Measurements from ENCODE around the gene ICA1. TPM values are rescaled to one million over a fixed set of nuclear protein-coding genes. Genes with fewer than 3 reads are reported as not detected.

The ICA1 gene
- total and polyA plus RNA-seq, 2 experiments from 2014 or later, result 45.2 to 83.7 TPM

- Histone ChIP-seq H3K4me3 (no peak overlapping the region), H3K27me3 (ENCODE audit: insufficient read depth) (no peaks in the 10 kb centered on the region), H3K4me1 (ENCODE audit: insufficient read depth) (peaks cover 26% of the 10 kb centered on the region), H3K36me3 (ENCODE audit: insufficient read depth) (no peaks in the 10 kb centered on the region; the same call in 1 of the 2 replicates), H3K27ac (ENCODE audit: low read depth) (no peak overlapping the region), H3K79me2 (replicated peaks; ENCODE audit: insufficient read depth) (peaks cover 4% of the 10 kb centered on the region), H3F3A (replicated peaks; ENCODE audit: low read depth) (no peaks in the 10 kb centered on the region), H2AFZ (no peak overlapping the region), H3K4me2 (no peak overlapping the region), H4K20me1 (replicated peaks; ENCODE audit: insufficient read depth) (no peaks in the 10 kb centered on the region), H3K9me2 (ENCODE audit: insufficient read depth) (0 out of 2 replicates have a peak, but pooled peaks cover 6% of the 10 kb centered on the region)
- Mint-ChIP-seq H3K4me1 (peaks cover 34% of the 10 kb centered on the region), H3K36me3 (ENCODE audit: low read depth) (peaks cover 32% of the 10 kb centered on the region; the same call in 2 of the 3 replicates), H3K27ac (no peak overlapping the region), H3K9me3 (no peaks in the 10 kb centered on the region), H3K27me3 (ENCODE audit: insufficient read depth, low read depth, poor library complexity) (no peaks in the 10 kb centered on the region), H3K4me3 (no peak overlapping the region)
- no peak for TF ChIP-seq CREB1 (CRISPR knock-in tag; IDR thresholded peaks at IDR 0.05; ENCODE audit: low read depth)
- no peak for TF ChIP-seq JUNB (IDR thresholded peaks at IDR 0.05; ENCODE audit: unreplicated experiment)
- TF ChIP-seq CTCF (conservative IDR thresholded peaks at IDR 0.05; ENCODE audit: low read depth in 2 of 2), result no peak
- TF ChIP-seq ZNF331 (CRISPR knock-in tag; IDR thresholded peaks at IDR 0.05; ENCODE audit: low read depth), result no peak
- TF ChIP-seq EZH2 (IDR thresholded peaks at IDR 0.05; ENCODE audit: low read depth, unreplicated experiment), result no peak
- TF ChIP-seq ZNF462 (CRISPR knock-in tag; IDR thresholded peaks at IDR 0.05), result no peak
- TF ChIP-seq ZNF114 (CRISPR knock-in tag; IDR thresholded peaks at IDR 0.05), result no peak
- TF ChIP-seq STAT1 (IDR thresholded peaks at IDR 0.05; ENCODE audit: unreplicated experiment), result no peak
- TF ChIP-seq EZH2phosphoT487 (IDR thresholded peaks at IDR 0.05; ENCODE audit: unreplicated experiment), result no peak
- TF ChIP-seq ETS1 (IDR thresholded peaks at IDR 0.05), result no peak
- no peak for TF ChIP-seq POLR2AphosphoS5 (IDR thresholded peaks at IDR 0.05; ENCODE audit: low read depth)
- no peak for TF ChIP-seq REST (IDR thresholded peaks at IDR 0.05; ENCODE audit: unreplicated experiment)
- no peak for TF ChIP-seq NANOG (IDR thresholded peaks at IDR 0.05; ENCODE audit: borderline replicate concordance)
- ATAC-seq (no peak), DNase-seq (ENCODE audit: low spot score) (no peak)
These were observed 198.2 kb downstream of the ICA1 start for GRCh38 chr7:8063706-8064297.
